ENCODE results near the gene MAP3K8. TPM values are rescaled to one million over a fixed set of nuclear protein-coding genes. Genes with fewer than 3 reads are reported as not detected.

MAP3K8 gene
- total and polyA plus RNA-seq, 9 of the 15 experiments (the other 6 are each of a cell fraction or from before 2014, with no cell fraction given): 6.9 to 23.6 (median 13.6) TPM

- TF ChIP-seq, protein P1, sequence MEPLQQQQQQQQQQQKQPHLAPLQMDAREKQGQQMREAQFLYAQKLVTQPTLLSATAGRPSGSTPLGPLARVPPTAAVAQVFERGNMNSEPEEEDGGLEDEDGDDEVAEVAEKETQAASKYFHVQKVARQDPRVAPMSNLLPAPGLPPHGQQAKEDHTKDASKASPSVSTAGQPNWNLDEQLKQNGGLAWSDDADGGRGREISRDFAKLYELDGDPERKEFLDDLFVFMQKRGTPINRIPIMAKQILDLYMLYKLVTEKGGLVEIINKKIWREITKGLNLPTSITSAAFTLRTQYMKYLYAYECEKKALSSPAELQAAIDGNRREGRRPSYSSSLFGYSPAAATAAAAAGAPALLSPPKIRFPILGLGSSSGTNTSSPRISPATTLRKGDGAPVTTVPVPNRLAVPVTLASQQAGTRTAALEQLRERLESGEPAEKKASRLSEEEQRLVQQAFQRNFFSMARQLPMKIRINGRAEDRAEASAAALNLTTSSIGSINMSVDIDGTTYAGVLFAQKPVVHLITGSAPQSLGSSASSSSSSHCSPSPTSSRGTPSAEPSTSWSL (CRISPR knock-in tag; IDR thresholded peaks at IDR 0.05; ENCODE audit: borderline replicate concordance): no peak
- TF ChIP-seq ZNF584 (CRISPR knock-in tag; IDR thresholded peaks at IDR 0.05; ENCODE audit: low read depth) (no peak), CEBPG (CRISPR knock-in tag; IDR thresholded peaks at IDR 0.05) (no peak; the same call in 1 of the 2 replicates), CEBPG (tag; conservative IDR thresholded peaks at IDR 0.05 in 1 of 2, IDR thresholded peaks at IDR 0.05 in 1 of 2) (no peak), SRSF7 (optimal IDR thresholded peaks at IDR 0.05; ENCODE audit: low read depth, low read length) (no peak), ZKSCAN8 (CRISPR knock-in tag; IDR thresholded peaks at IDR 0.05) (no peak), SMAD1 (IDR thresholded peaks at IDR 0.05; ENCODE audit: low read depth, low read length, partially characterized antibody) (no peak), HMGN3 (IDR thresholded peaks at IDR 0.05; ENCODE audit: borderline replicate concordance, extremely low read depth, insufficient read length, low read depth, low read length) (no peak), ZNF75A (CRISPR knock-in tag; IDR thresholded peaks at IDR 0.05) (no peak), ZNF263 (CRISPR knock-in tag; IDR thresholded peaks at IDR 0.05; ENCODE audit: borderline replicate concordance) (0 out of 2 replicates have a peak, but pooled peaks have one; percentile 45), XRCC3 (IDR thresholded peaks at IDR 0.05) (no peak)
- TF ChIP-seq, protein P2, sequence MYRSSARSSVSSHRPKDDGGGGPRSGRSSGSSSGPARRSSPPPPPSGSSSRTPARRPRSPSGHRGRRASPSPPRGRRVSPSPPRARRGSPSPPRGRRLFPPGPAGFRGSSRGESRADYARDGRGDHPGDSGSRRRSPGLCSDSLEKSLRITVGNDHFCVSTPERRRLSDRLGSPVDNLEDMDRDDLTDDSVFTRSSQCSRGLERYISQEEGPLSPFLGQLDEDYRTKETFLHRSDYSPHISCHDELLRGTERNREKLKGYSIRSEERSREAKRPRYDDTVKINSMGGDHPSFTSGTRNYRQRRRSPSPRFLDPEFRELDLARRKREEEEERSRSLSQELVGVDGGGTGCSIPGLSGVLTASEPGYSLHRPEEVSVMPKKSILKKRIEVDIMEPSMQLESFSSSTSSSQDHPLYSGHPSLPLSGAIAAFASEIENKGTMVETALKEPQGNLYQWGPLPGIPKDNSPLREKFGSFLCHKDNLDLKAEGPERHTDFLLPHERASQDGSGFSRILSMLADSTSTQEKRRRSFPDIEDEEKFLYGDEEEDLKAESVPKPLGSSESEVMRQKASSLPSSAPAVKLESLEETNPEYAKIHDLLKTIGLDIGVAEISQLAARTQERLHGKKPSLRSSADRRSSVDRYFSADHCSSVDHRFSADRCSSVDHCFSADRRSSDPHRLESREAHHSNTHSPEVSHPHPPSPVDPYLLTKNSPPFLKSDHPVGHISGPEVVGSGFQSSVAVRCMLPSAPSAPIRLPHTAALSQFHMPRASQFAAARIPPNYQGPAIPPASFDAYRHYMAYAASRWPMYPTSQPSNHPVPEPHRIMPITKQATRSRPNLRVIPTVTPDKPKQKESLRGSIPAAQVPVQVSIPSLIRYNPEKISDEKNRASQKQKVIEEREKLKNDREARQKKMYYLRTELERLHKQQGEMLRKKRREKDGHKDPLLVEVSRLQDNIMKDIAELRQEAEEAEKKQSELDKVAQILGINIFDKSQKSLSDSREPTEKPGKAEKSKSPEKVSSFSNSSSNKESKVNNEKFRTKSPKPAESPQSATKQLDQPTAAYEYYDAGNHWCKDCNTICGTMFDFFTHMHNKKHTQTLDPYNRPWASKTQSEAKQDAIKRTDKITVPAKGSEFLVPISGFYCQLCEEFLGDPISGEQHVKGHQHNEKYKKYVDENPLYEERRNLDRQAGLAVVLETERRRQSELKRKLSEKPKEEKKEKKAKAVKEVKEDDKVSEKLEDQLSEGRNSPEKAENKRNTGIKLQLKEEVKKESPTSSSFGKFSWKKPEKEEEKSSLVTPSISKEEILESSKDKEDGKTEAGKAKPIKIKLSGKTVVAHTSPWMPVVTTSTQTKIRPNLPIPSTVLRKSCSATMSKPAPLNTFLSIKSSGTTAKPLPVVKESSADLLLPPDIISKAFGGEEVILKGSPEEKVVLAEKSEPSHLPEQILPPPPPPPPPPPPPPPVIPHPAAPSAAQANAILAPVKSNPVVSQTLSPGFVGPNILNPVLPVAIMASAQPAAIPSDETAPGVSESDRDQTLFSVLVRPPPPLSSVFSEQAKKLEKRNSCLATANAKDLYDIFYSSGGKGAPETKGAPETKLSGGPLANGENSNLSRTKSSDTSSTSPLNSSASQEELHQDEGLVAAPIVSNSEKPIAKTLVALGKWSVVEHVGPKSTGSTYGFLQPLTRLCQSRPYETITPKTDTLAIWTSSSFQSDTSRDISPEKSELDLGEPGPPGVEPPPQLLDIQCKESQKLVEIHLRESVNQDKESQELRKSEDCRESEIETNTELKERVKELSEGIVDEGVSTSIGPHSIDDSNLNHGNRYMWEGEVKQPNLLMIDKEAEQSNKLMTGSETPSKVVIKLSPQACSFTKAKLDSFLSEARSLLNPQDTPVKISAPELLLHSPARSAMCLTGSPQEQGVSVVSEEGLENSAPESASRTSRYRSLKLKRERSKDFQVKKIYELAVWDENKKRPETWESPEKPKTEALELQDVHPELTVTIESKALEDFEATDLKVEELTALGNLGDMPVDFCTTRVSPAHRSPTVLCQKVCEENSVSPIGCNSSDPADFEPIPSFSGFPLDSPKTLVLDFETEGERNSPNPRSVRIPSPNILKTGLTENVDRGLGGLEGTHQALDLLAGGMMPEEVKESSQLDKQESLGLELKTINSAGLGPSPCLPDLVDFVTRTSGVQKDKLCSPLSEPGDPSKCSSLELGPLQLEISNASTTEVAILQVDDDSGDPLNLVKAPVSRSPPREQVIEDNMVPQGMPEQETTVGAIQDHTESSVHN (IDR thresholded peaks at IDR 0.05; ENCODE audit: borderline replicate concordance in 1 of 2, low read depth in 1 of 2): no peak
- TF ChIP-seq, protein P3, sequence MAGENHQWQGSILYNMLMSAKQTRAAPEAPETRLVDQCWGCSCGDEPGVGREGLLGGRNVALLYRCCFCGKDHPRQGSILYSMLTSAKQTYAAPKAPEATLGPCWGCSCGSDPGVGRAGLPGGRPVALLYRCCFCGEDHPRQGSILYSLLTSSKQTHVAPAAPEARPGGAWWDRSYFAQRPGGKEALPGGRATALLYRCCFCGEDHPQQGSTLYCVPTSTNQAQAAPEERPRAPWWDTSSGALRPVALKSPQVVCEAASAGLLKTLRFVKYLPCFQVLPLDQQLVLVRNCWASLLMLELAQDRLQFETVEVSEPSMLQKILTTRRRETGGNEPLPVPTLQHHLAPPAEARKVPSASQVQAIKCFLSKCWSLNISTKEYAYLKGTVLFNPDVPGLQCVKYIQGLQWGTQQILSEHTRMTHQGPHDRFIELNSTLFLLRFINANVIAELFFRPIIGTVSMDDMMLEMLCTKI (IDR thresholded peaks at IDR 0.05; ENCODE audit: partially characterized antibody): no peak
Measured at GRCh38 chr10:30436191-30436611, 2.2 kb downstream of the MAP3K8 start (continued).
